Endothelial cell of umbilical vein (primary cell): ENCODE measurements around the gene GRK5.

Experiments
- CTCF ChIP-seq, 2 donors: IDR thresholded peaks; 1 replicate in 1 of 2; 2 replicates in 1 of 2; pipeline ENCODE4 v1.5.1; 2011; ENCODE audit warnings: low read length in 2 of 2, mild to moderate bottlenecking in 2 of 2, moderate library complexity in 2 of 2, control low read depth in 1 of 2, inconsistent platforms in 1 of 2, low read depth in 1 of 2; ENCODE audit not compliant: insufficient read depth in 1 of 2; ENCODE audit errors: extremely low read depth in 1 of 2
- GATA2 ChIP-seq: IDR thresholded peaks from 2 replicates; pipeline ENCODE4 v1.7.0; 2011; ENCODE audit warnings: low read depth, mild to moderate bottlenecking, moderate library complexity, mixed read lengths, low read length; ENCODE audit not compliant: insufficient read length, insufficient read depth

GRCh38 chr10:119448628-119449584 lies 241.5 kb downstream of the GRK5 start:
- no peak for TF ChIP-seq CTCF (IDR thresholded peaks at IDR 0.05; ENCODE audit: extremely low read depth in 1 of 2, insufficient read depth in 1 of 2, low read depth in 1 of 2, low read length in 2 of 2)
- no peak for TF ChIP-seq GATA2
